Measurements from ENCODE around the gene APAF1.

APAF1 gene

DNA sequence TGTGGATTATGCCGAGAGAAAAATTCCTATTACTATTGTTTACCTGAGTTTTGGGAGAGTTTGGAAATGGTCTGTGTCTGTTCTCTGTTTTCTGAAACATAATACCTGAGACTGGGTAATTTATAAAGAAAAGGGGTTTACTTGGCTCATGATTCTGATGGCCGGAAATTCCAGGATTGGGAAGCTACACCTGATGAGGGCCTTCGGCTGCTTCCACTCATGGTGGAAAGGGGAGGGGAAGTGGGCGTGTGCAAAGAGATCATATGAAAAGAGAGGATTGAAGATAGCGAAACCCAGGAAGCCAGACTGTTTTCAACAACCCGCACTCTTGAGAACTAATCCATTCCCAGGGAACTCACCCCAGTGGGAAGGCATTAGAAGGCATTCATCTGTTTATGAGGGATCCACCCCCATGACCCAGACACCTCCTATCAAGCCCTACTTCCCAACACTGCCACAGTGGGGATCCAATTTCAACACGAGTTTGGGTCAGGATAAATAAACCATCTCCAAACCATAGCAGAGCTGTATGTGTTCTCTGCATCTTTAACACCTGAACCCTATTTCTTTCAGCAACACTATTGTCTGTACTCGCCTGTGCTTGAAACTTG lies 51.1 kb downstream of the APAF1 start:
- Histone ChIP-seq H3K4me2 (ENCODE audit: insufficient read depth, low read length) (no peak overlapping the region), H3K9ac (ENCODE audit: low read depth, low read length) (no peak overlapping the region), H2AFZ (ENCODE audit: low read depth, low read length) (no peak overlapping the region), H3K27me3 (ENCODE audit: insufficient read depth, low read length, poor library complexity) (no peaks in the 10 kb centered on the region), H3K27ac (ENCODE audit: low read length) (no peak overlapping the region), H3K9me3 (ENCODE audit: insufficient read depth, low read length, severe bottlenecking) (no peaks in the 10 kb centered on the region), H3K4me3 (ENCODE audit: low read depth in 1 of 2, low read length in 2 of 2) (no peak overlapping the region), H4K20me1 (ENCODE audit: insufficient read depth, low read length) (peaks cover 3% of the 10 kb centered on the region; the same call in 1 of the 2 replicates), H3K36me3 (ENCODE audit: insufficient read depth, low read length) (peaks cover 28% of the 10 kb centered on the region; the same call in 1 of the 2 replicates), H3K79me2 (ENCODE audit: insufficient read depth, low read length) (no peaks in the 10 kb centered on the region), H3K4me1 (ENCODE audit: insufficient read depth, low read length) (no peaks in the 10 kb centered on the region)
- DNase-seq (no peak), ATAC-seq (ENCODE audit: insufficient read depth, low read depth) (no peak)
- TF ChIP-seq EZH2 (IDR thresholded peaks at IDR 0.05; ENCODE audit: borderline replicate concordance, low read depth, low read length, severe bottlenecking): no peak
- TF ChIP-seq, protein P1, sequence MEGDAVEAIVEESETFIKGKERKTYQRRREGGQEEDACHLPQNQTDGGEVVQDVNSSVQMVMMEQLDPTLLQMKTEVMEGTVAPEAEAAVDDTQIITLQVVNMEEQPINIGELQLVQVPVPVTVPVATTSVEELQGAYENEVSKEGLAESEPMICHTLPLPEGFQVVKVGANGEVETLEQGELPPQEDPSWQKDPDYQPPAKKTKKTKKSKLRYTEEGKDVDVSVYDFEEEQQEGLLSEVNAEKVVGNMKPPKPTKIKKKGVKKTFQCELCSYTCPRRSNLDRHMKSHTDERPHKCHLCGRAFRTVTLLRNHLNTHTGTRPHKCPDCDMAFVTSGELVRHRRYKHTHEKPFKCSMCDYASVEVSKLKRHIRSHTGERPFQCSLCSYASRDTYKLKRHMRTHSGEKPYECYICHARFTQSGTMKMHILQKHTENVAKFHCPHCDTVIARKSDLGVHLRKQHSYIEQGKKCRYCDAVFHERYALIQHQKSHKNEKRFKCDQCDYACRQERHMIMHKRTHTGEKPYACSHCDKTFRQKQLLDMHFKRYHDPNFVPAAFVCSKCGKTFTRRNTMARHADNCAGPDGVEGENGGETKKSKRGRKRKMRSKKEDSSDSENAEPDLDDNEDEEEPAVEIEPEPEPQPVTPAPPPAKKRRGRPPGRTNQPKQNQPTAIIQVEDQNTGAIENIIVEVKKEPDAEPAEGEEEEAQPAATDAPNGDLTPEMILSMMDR (IDR thresholded peaks at IDR 0.05; ENCODE audit: borderline replicate concordance, extremely low read depth, low read length, poor library complexity, severe bottlenecking): no peak

DNA sequence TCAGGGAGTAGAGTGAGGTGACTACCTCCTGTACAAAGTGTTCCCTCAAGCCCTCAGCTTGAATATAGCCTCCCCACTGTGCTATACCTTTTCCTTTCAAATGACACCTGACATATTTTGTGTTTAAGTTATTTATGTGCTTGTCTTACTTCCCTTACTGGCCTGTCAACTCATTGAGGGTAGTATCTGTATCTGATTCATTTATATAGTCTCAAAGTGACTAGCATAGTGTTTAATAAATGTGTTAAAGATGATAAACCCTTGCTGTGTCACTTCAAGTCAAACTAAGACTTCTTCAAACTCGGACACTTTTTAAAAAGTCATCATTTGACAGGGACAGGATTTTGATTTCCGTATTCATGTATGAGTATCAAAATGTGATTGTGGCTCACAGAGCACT lies 52.1 kb downstream of the APAF1 start:
- H2AFZ ChIP-seq (ENCODE audit: low read depth, low read length): no peak overlapping the region
- no peak overlapping the region for H3K4me3 ChIP-seq (ENCODE audit: low read depth in 1 of 2, low read length in 2 of 2)
- H3K4me2 ChIP-seq (ENCODE audit: insufficient read depth, low read length): no peak overlapping the region
- DNase-seq (no peak), ATAC-seq (ENCODE audit: insufficient read depth, low read depth) (no peak)
- H3K27me3 ChIP-seq (ENCODE audit: insufficient read depth, low read length, poor library complexity): no peaks in the 10 kb centered on the region
- H3K9me3 ChIP-seq (ENCODE audit: insufficient read depth, low read length, severe bottlenecking): no peaks in the 10 kb centered on the region
- peaks cover 26% of the 10 kb centered on the region; the same call in 1 of the 2 replicates for H3K36me3 ChIP-seq (ENCODE audit: insufficient read depth, low read length)
- H4K20me1 ChIP-seq (ENCODE audit: insufficient read depth, low read length): peaks cover 3% of the 10 kb centered on the region; the same call in 1 of the 2 replicates
- no peak overlapping the region for H3K27ac ChIP-seq (ENCODE audit: low read length)
- TF ChIP-seq, protein P1 (IDR thresholded peaks at IDR 0.05; ENCODE audit: borderline replicate concordance, extremely low read depth, low read length, poor library complexity, severe bottlenecking): no peak
- no peak for TF ChIP-seq EZH2 (IDR thresholded peaks at IDR 0.05; ENCODE audit: borderline replicate concordance, low read depth, low read length, severe bottlenecking)
- H3K9ac ChIP-seq (ENCODE audit: low read depth, low read length): no peak overlapping the region
- H3K79me2 ChIP-seq (ENCODE audit: insufficient read depth, low read length): no peaks in the 10 kb centered on the region
- no peaks in the 10 kb centered on the region for H3K4me1 ChIP-seq (ENCODE audit: insufficient read depth, low read length)

DNA sequence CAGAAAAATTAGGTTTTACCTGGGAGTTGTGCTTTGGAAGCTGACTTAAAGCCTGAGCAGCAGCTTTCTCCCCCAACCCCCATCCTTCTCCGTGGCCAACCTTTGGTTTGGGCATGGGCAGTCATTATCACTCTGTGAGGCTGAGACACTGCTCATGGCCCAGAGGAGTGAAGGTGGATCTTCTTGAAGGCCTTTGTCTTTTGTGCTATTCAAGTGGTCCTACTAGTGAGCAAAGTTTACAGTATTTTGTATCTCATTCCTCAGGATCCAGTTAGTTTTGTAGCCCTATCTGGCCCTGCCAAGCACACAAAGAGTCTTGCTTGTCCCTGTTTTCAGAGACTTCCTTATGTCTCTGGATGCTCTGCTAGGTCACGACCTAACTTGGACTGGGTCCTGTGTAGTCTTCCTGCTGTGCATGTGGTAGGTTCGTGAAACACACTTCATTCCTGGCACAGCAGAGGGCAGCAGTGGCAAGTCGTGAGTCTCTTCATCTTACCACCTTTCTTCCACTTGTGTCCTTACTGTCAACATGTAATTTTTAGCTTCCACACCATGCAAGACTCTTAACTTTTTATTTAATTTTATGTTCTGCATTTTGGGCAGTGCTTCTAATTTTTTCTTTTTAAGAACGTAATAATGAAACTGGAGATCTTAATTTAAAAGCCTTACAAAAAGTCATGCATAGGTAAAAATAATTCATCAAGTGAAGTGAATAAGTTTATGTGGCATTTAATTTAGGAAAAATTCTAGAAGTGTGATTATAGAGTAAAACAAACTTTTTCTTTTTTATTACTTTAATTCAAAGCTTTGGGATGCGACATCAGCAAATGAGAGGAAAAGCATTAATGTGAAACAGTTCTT lies 53.7 kb downstream of the APAF1 start:
- Histone ChIP-seq H3K9ac (ENCODE audit: low read depth, low read length) (no peak overlapping the region), H3K4me2 (ENCODE audit: insufficient read depth, low read length) (no peak overlapping the region), H3K27ac (ENCODE audit: low read length) (no peak overlapping the region), H3K4me3 (ENCODE audit: low read depth in 1 of 2, low read length in 2 of 2) (no peak overlapping the region), H2AFZ (ENCODE audit: low read depth, low read length) (no peak overlapping the region), H3K27me3 (ENCODE audit: insufficient read depth, low read length, poor library complexity) (no peaks in the 10 kb centered on the region), H3K9me3 (ENCODE audit: insufficient read depth, low read length, severe bottlenecking) (no peaks in the 10 kb centered on the region), H3K79me2 (ENCODE audit: insufficient read depth, low read length) (no peaks in the 10 kb centered on the region), H3K36me3 (ENCODE audit: insufficient read depth, low read length) (peaks cover 30% of the 10 kb centered on the region), H4K20me1 (ENCODE audit: insufficient read depth, low read length) (peaks cover 3% of the 10 kb centered on the region; the same call in 1 of the 2 replicates), H3K4me1 (ENCODE audit: insufficient read depth, low read length) (no peaks in the 10 kb centered on the region)
- ATAC-seq (ENCODE audit: insufficient read depth, low read depth) (peak; percentile 98), DNase-seq (peak; percentile 58)
- TF ChIP-seq EZH2 (IDR thresholded peaks at IDR 0.05; ENCODE audit: borderline replicate concordance, low read depth, low read length, severe bottlenecking): no peak
- TF ChIP-seq, protein P1 (IDR thresholded peaks at IDR 0.05; ENCODE audit: borderline replicate concordance, extremely low read depth, low read length, poor library complexity, severe bottlenecking): peak; percentile 71
